K562 (cell line): ENCODE data around the gene NFATC2. TPM values are rescaled to one million over a fixed set of nuclear protein-coding genes. Genes with fewer than 3 reads are reported as not detected.

ENCODE experiments used
- ATAC-seq: fragments of 200-7000 bp; cut with Tn5 transposase; 3 replicates; pipeline ENCODE4 v1.9.1; 2020; ENCODE audit warnings: moderate library complexity
- BruUV-seq: library from RNA; stranded (reverse); fragments of 400-500 nt; replicated peaks from 2 replicates; lab custom pipeline; 2021; lab: Mats Ljungman, UMichigan
- CTCF ChIA-PET: fragments of 300-600 bp; formaldehyde crosslinking; extraction: SDS; loops from one replicate; lab custom pipeline; 2021; ENCODE audit warnings: low intra/inter-chr PET ratio; lab: Yijun Ruan, JAX
- POLR2A ChIA-PET: fragments of 300-600, 350-650 bp; sonication (Branson Sonifier 250); formaldehyde crosslinking; extraction: SDS; loops from one replicate; lab custom pipeline; 2021; ENCODE audit warnings: antibody characterized with exemption, inconsistent platforms; lab: Yijun Ruan, JAX
- DNase-seq, 4 experiments: peaks; one replicate each; pipeline versions ENCODE4 v3.0.0 to v3.0.0-alpha.2; 2011 to 2018; ENCODE audit warnings: low spot score in 3 of 4, mixed read lengths in 3 of 4; ENCODE audit errors: extremely low read depth in 1 of 4
- FAIRE-seq: peaks from 2 replicates; lab custom pipeline; 2011; peaks lifted over from hg19 to GRCh38; lab: Jason Lieb, UNC
- H2AFZ ChIP-seq: 2 replicates; pipeline ENCODE4 v1.6.0; 2011; ENCODE audit warnings: low read depth, low read length, control low read depth, inconsistent platforms
- H3K27ac ChIP-seq: fragments of 200-600 bp; 3 replicates; pipeline ENCODE4 v1.8.0; 2011; ENCODE audit warnings: low read depth, mild to moderate bottlenecking, control low read depth, inconsistent platforms, low read length, moderate library complexity, mixed read lengths; ENCODE audit errors: extremely low read depth
- H3K27me3 ChIP-seq, 2 experiments: fragments of 300-600 bp in 1 of 2; 2 replicates in 1 of 2; 3 replicates in 1 of 2; pipeline versions ENCODE4 v1.6.0 to v1.8.0; 2011; ENCODE audit warnings: inconsistent platforms in 2 of 2, low read length in 2 of 2, mild to moderate bottlenecking in 1 of 2, mixed read lengths in 1 of 2, moderate library complexity in 1 of 2; ENCODE audit not compliant: control insufficient read depth in 2 of 2, insufficient read depth in 2 of 2
- H3K36me3 ChIP-seq: fragments of 300-600 bp; 3 replicates; pipeline ENCODE4 v1.8.0; 2011; ENCODE audit warnings: mild to moderate bottlenecking, low read length, inconsistent platforms; ENCODE audit not compliant: control insufficient read depth, insufficient read depth
- H3K4me1 ChIP-seq, 2 experiments: fragments of 200-600 bp in 1 of 2; replicated peaks in 1 of 2; 2 replicates in 1 of 2; 3 replicates in 1 of 2; pipeline versions ENCODE4 v1.5.1 to v1.8.0; 2011; ENCODE audit warnings: inconsistent platforms in 2 of 2, low read length in 2 of 2, mild to moderate bottlenecking in 1 of 2, mixed read lengths in 1 of 2, moderate library complexity in 1 of 2; ENCODE audit not compliant: control insufficient read depth in 2 of 2, insufficient read depth in 2 of 2
- H3K4me2 ChIP-seq: 2 replicates; pipeline ENCODE4 v1.6.1; 2011; ENCODE audit warnings: low read length, control low read depth, inconsistent platforms, mixed read lengths; ENCODE audit not compliant: insufficient read depth
- H3K4me3 ChIP-seq: fragments of 200-600 bp; sonication (generic), shearing (Covaris generic); 2 replicates; pipeline ENCODE4 v1.5.1; 2016; ENCODE audit warnings: control low read depth, inconsistent platforms
- H3K79me2 ChIP-seq: fragments of 200-600 bp; 3 replicates; pipeline ENCODE4 v1.8.0; 2011; ENCODE audit warnings: low read length, inconsistent platforms; ENCODE audit not compliant: control insufficient read depth, insufficient read depth
- H3K9ac ChIP-seq, 2 experiments: 2 replicates each; pipeline versions ENCODE4 v1.6.0 to v1.6.1; 2011; ENCODE audit warnings: low read depth in 2 of 2, low read length in 2 of 2, control low read depth in 1 of 2, inconsistent platforms in 1 of 2, mild to moderate bottlenecking in 1 of 2, mixed read lengths in 1 of 2; ENCODE audit not compliant: insufficient read depth in 1 of 2
- H3K9me1 ChIP-seq: one replicate; pipeline ENCODE4 v1.6.0; 2011; ENCODE audit warnings: inconsistent platforms, mild to moderate bottlenecking, low read length, moderate library complexity; ENCODE audit not compliant: control insufficient read depth, insufficient read depth
- H3K9me3 ChIP-seq: replicated peaks from 2 replicates; pipeline ENCODE4 v1.5.1; 2011; ENCODE audit warnings: low read depth, low read length, inconsistent platforms; ENCODE audit not compliant: control insufficient read depth, insufficient read depth
- H4K20me1 ChIP-seq: replicated peaks from 2 replicates; pipeline ENCODE4 v1.6.1; 2011; ENCODE audit warnings: low read length, inconsistent platforms, mixed read lengths; ENCODE audit not compliant: control insufficient read depth, insufficient read depth
- CC2D1A ChIP-seq: fragments of 450-650 bp; IDR thresholded peaks from 2 replicates; pipeline ENCODE4 v1.6.1; 2017; ENCODE audit warnings: mild to moderate bottlenecking
- MCM2 ChIP-seq: fragments of 450-650 bp; IDR thresholded peaks from 2 replicates; pipeline ENCODE4 v1.6.1; 2017; ENCODE audit warnings: low read depth, mild to moderate bottlenecking
- NFIX ChIP-seq: fragments of 250-450 bp; sonication (Bioruptor Pico); IDR thresholded peaks from 2 replicates; pipeline ENCODE4 v1.4.0; 2020; ENCODE audit warnings: low read depth, mild to moderate bottlenecking, moderate library complexity
- RBM15 ChIP-seq: fragments of 200-400 bp; formaldehyde crosslinking; IDR thresholded peaks from 2 replicates; pipeline ENCODE4 v1.6.1; 2018; ENCODE audit warnings: mild to moderate bottlenecking, low read length, moderate library complexity; ENCODE audit not compliant: insufficient read depth
- RUNX1 ChIP-seq: sonication (generic); IDR thresholded peaks from 2 replicates; pipeline ENCODE4 v1.6.1; 2016; ENCODE audit warnings: antibody characterized with exemption, low read depth
- TAF7 ChIP-seq: fragments of 450-650 bp; IDR thresholded peaks from 2 replicates; pipeline ENCODE4 v1.6.1; 2016; ENCODE audit warnings: missing genetic modification characterization, missing compliant biosample characterization
- ZNF140 ChIP-seq: fragments of 250-450 bp; sonication (Bioruptor Pico); IDR thresholded peaks from 2 replicates; pipeline ENCODE4 v1.8.0; 2021; ENCODE audit warnings: moderate library complexity, mild to moderate bottlenecking, inconsistent platforms
- WGBS: fragments of 100-300 bp; shearing (Covaris generic); methylation state at CpG from one replicate; pipeline ENCODE4 v1.1.6; 2016; ENCODE audit warnings: low coverage, mixed read lengths; ENCODE audit not compliant: insufficient coverage; ENCODE audit errors: missing lambda C conversion rate; 5-methylcytosine and 5-hydroxymethylcytosine counted together
- in situ Hi-C: fragments of 300-500 bp; cut with MboI; formaldehyde crosslinking; loops from 4 replicates; pipeline ENCODE4 v1.15.0; 2018; ENCODE audit warnings: inconsistent platforms, mixed read lengths
- intact Hi-C: fragments of 100-400 bp; cut with micrococcal nuclease; formaldehyde crosslinking; loops from 2 replicates; pipeline ENCODE4 v1.14.2; 2022
- polyA plus RNA-seq, 8 experiments: library from polyadenylated mRNA; depleted of rRNA in 4 of 8; stranded (reverse) in 5 of 8; unstranded in 3 of 8; fragments of >200 nt; fragmentation: Nextera tagmentation in 2 of 8; fragmentation: Illumina TruSeq in 1 of 8; extraction: Ambion mirVana in 2 of 8; extraction: Trizol in 1 of 8; gene quantifications; 2 replicates each; pipeline versions ENCODE4 v1.2.1 to v1.2.3, GENCODE V29; 2011 to 2014; ENCODE audit warnings: inconsistent platforms in 1 of 8, missing spikeins in 1 of 8
- total RNA-seq, 7 experiments: library from RNA; depleted of rRNA in 6 of 7; stranded (reverse); fragments of >200 nt in 6 of 7; fragmentation: Illumina TruSeq in 2 of 7; extraction: Trizol in 2 of 7; gene quantifications; 2 replicates each; pipeline versions ENCODE4 v1.2.1 to v1.2.3, GENCODE V29; 2011 to 2021; ENCODE audit warnings: low replicate concordance in 1 of 7
- TF ChIP-seq, protein P1 (sequence below): fragments of 200-600 bp; sonication (generic); IDR thresholded peaks from one replicate; pipeline ENCODE4 v1.6.1; 2012; ENCODE audit warnings: mild to moderate bottlenecking, low read depth, low read length, inconsistent platforms
- TF ChIP-seq, protein P2 (sequence below): sonication (generic); formaldehyde crosslinking; IDR thresholded peaks from 2 replicates; pipeline ENCODE4 v1.8.0; 2023; ENCODE audit warnings: mild to moderate bottlenecking, missing genetic modification reagents
- TF ChIP-seq, protein P3 (sequence below): sonication (generic); formaldehyde crosslinking; IDR thresholded peaks from 2 replicates; pipeline ENCODE4 v1.8.0; 2022; ENCODE audit warnings: mild to moderate bottlenecking, low read depth, missing genetic modification reagents

The NFATC2 gene
- total and polyA plus RNA-seq, 9 of the 15 experiments (the other 6 are each of a cell fraction or from before 2014, with no cell fraction given), result 1.9 to 11.2 (median 3.0) TPM

- Histone ChIP-seq H3K9ac (no peak overlapping the region), H3K4me3 (no peak overlapping the region), H3K27ac (no peak overlapping the region), H3K4me1 (no peaks in the 10 kb centered on the region), H3K9me3 (no peaks in the 10 kb centered on the region), H2AFZ (no peak overlapping the region), H3K27me3 (no peaks in the 10 kb centered on the region), H3K9me1 (no peaks in the 10 kb centered on the region), H4K20me1 (no peaks in the 10 kb centered on the region), H3K4me2 (no peak overlapping the region), H3K79me2 (no peaks in the 10 kb centered on the region), H3K36me3 (no peaks in the 10 kb centered on the region)
- POLR2A ChIA-PET, result interaction anchor here (0.8 kb wide), 1 partner anchor 190 kb away, joined by 3 read pairs; no protein-coding TSS in a partner anchor
- BruUV-seq, result no TSS peak
- DNase-seq (no peak), ATAC-seq (no peak), FAIRE-seq (no peak)
- in situ Hi-C loops (no loop called here), intact Hi-C loops (no loop called here)
- 47% methylated on average over 4 of the region's 4 CpGs for WGBS
- CTCF ChIA-PET, result no interaction called here
- TF ChIP-seq RUNX1 (no peak), RBM15 (no peak), NFIX (CRISPR knock-in tag) (no peak), ZNF140 (no peak), CC2D1A (no peak), MCM2 (no peak), TAF7 (no peak)
- TF ChIP-seq, protein P1, sequence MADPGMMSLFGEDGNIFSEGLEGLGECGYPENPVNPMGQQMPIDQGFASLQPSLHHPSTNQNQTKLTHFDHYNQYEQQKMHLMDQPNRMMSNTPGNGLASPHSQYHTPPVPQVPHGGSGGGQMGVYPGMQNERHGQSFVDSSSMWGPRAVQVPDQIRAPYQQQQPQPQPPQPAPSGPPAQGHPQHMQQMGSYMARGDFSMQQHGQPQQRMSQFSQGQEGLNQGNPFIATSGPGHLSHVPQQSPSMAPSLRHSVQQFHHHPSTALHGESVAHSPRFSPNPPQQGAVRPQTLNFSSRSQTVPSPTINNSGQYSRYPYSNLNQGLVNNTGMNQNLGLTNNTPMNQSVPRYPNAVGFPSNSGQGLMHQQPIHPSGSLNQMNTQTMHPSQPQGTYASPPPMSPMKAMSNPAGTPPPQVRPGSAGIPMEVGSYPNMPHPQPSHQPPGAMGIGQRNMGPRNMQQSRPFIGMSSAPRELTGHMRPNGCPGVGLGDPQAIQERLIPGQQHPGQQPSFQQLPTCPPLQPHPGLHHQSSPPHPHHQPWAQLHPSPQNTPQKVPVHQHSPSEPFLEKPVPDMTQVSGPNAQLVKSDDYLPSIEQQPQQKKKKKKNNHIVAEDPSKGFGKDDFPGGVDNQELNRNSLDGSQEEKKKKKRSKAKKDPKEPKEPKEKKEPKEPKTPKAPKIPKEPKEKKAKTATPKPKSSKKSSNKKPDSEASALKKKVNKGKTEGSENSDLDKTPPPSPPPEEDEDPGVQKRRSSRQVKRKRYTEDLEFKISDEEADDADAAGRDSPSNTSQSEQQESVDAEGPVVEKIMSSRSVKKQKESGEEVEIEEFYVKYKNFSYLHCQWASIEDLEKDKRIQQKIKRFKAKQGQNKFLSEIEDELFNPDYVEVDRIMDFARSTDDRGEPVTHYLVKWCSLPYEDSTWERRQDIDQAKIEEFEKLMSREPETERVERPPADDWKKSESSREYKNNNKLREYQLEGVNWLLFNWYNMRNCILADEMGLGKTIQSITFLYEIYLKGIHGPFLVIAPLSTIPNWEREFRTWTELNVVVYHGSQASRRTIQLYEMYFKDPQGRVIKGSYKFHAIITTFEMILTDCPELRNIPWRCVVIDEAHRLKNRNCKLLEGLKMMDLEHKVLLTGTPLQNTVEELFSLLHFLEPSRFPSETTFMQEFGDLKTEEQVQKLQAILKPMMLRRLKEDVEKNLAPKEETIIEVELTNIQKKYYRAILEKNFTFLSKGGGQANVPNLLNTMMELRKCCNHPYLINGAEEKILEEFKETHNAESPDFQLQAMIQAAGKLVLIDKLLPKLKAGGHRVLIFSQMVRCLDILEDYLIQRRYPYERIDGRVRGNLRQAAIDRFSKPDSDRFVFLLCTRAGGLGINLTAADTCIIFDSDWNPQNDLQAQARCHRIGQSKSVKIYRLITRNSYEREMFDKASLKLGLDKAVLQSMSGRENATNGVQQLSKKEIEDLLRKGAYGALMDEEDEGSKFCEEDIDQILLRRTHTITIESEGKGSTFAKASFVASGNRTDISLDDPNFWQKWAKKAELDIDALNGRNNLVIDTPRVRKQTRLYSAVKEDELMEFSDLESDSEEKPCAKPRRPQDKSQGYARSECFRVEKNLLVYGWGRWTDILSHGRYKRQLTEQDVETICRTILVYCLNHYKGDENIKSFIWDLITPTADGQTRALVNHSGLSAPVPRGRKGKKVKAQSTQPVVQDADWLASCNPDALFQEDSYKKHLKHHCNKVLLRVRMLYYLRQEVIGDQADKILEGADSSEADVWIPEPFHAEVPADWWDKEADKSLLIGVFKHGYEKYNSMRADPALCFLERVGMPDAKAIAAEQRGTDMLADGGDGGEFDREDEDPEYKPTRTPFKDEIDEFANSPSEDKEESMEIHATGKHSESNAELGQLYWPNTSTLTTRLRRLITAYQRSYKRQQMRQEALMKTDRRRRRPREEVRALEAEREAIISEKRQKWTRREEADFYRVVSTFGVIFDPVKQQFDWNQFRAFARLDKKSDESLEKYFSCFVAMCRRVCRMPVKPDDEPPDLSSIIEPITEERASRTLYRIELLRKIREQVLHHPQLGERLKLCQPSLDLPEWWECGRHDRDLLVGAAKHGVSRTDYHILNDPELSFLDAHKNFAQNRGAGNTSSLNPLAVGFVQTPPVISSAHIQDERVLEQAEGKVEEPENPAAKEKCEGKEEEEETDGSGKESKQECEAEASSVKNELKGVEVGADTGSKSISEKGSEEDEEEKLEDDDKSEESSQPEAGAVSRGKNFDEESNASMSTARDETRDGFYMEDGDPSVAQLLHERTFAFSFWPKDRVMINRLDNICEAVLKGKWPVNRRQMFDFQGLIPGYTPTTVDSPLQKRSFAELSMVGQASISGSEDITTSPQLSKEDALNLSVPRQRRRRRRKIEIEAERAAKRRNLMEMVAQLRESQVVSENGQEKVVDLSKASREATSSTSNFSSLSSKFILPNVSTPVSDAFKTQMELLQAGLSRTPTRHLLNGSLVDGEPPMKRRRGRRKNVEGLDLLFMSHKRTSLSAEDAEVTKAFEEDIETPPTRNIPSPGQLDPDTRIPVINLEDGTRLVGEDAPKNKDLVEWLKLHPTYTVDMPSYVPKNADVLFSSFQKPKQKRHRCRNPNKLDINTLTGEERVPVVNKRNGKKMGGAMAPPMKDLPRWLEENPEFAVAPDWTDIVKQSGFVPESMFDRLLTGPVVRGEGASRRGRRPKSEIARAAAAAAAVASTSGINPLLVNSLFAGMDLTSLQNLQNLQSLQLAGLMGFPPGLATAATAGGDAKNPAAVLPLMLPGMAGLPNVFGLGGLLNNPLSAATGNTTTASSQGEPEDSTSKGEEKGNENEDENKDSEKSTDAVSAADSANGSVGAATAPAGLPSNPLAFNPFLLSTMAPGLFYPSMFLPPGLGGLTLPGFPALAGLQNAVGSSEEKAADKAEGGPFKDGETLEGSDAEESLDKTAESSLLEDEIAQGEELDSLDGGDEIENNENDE, result no peak
- TF ChIP-seq, protein P2, sequence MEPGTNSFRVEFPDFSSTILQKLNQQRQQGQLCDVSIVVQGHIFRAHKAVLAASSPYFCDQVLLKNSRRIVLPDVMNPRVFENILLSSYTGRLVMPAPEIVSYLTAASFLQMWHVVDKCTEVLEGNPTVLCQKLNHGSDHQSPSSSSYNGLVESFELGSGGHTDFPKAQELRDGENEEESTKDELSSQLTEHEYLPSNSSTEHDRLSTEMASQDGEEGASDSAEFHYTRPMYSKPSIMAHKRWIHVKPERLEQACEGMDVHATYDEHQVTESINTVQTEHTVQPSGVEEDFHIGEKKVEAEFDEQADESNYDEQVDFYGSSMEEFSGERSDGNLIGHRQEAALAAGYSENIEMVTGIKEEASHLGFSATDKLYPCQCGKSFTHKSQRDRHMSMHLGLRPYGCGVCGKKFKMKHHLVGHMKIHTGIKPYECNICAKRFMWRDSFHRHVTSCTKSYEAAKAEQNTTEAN (CRISPR knock-in tag), result no peak
- TF ChIP-seq, protein P3, sequence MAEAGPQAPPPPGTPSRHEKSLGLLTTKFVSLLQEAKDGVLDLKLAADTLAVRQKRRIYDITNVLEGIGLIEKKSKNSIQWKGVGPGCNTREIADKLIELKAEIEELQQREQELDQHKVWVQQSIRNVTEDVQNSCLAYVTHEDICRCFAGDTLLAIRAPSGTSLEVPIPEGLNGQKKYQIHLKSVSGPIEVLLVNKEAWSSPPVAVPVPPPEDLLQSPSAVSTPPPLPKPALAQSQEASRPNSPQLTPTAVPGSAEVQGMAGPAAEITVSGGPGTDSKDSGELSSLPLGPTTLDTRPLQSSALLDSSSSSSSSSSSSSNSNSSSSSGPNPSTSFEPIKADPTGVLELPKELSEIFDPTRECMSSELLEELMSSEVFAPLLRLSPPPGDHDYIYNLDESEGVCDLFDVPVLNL, result no peak
These were observed 42.6 kb upstream of the NFATC2 start for GRCh38 chr20:51585148-51585547.
